GM12878 (cell line): ENCODE results near the gene ARMS2. TPM values are rescaled to one million over a fixed set of nuclear protein-coding genes. Genes with fewer than 3 reads are reported as not detected.

Experiments used
- ATAC-seq: fragments of 200-7000 bp; cut with Tn5 transposase; 3 replicates; pipeline ENCODE4 v1.9.1; 2020; ENCODE audit warnings: mild to moderate bottlenecking, moderate library complexity
- BruUV-seq: library from RNA; stranded (reverse); fragments of 400-500 nt; replicated peaks from 2 replicates; lab custom pipeline; 2021; lab: Mats Ljungman, UMichigan
- CTCF ChIA-PET: fragments of 300-600 bp; sonication (Branson Sonifier 250); formaldehyde crosslinking; extraction: SDS; loops from one replicate; lab custom pipeline; 2021; ENCODE audit warnings: inconsistent platforms; lab: Yijun Ruan, JAX
- POLR2A ChIA-PET: fragments of 350-600 bp; formaldehyde crosslinking; extraction: SDS; loops from one replicate; lab custom pipeline; 2021; ENCODE audit warnings: inconsistent platforms; lab: Charles Lee
- RAD21 ChIA-PET: fragments of 300-600 bp; sonication (Branson Sonifier 250); formaldehyde crosslinking; loops from one replicate; lab custom pipeline; 2023; ENCODE audit warnings: antibody characterized with exemption; ENCODE audit not compliant: unreplicated experiment; lab: Charles Lee
- SMC1A ChIA-PET: fragments of 300-600 bp; sonication (Branson Sonifier 250); formaldehyde crosslinking; loops from one replicate; lab custom pipeline; 2023; ENCODE audit not compliant: unreplicated experiment, uncharacterized antibody; lab: Charles Lee
- DNase-seq: peaks from one replicate; pipeline ENCODE4 v3.0.0-alpha.2; 2011; ENCODE audit warnings: low read depth, low spot score
- FAIRE-seq: peaks from 3 replicates; lab custom pipeline; 2011; peaks lifted over from hg19 to GRCh38; lab: Jason Lieb, UNC
- H2AFZ ChIP-seq: 2 replicates; pipeline ENCODE4 v1.6.0; 2011; ENCODE audit warnings: low read depth, low read length, control low read depth; ENCODE audit not compliant: control insufficient read depth
- H3K27ac ChIP-seq: 2 replicates; pipeline ENCODE4 v1.5.1; 2011; ENCODE audit warnings: control low read depth; ENCODE audit not compliant: control insufficient read depth, insufficient read depth
- H3K27me3 ChIP-seq, 2 experiments: replicated peaks in 1 of 2; 2 replicates each; pipeline versions ENCODE4 v1.6.0 to v1.6.1; 2011; ENCODE audit warnings: low read length in 1 of 2; ENCODE audit not compliant: control insufficient read depth in 2 of 2, insufficient read depth in 2 of 2
- H3K36me3 ChIP-seq, 2 experiments: 2 replicates each; pipeline ENCODE4 v1.5.1; 2011; ENCODE audit warnings: low read length in 1 of 2; ENCODE audit not compliant: control insufficient read depth in 2 of 2, insufficient read depth in 2 of 2
- H3K4me1 ChIP-seq: 2 replicates; pipeline ENCODE4 v1.6.1; 2011; ENCODE audit warnings: mild to moderate bottlenecking, low read length, moderate library complexity, mixed read lengths; ENCODE audit not compliant: control insufficient read depth, insufficient read depth
- H3K4me2 ChIP-seq: 2 replicates; pipeline ENCODE4 v1.6.0; 2011; ENCODE audit warnings: control low read depth; ENCODE audit not compliant: control insufficient read depth, insufficient read depth
- H3K4me3 ChIP-seq: fragments of 200-600 bp; sonication (generic); 2 replicates; pipeline ENCODE4 v1.5.1; 2016
- H3K79me2 ChIP-seq: 2 replicates; pipeline ENCODE4 v1.6.0; 2011; ENCODE audit warnings: low read length; ENCODE audit not compliant: control insufficient read depth, insufficient read depth
- H3K9ac ChIP-seq: 2 replicates; pipeline ENCODE4 v1.8.0; 2011; ENCODE audit warnings: low read length, control low read depth, mixed read lengths; ENCODE audit not compliant: control insufficient read depth, insufficient read depth
- H3K9me3 ChIP-seq: replicated peaks from 3 replicates; pipeline ENCODE4 v1.5.1; 2011; ENCODE audit warnings: mild to moderate bottlenecking, low read length; ENCODE audit not compliant: control insufficient read depth, insufficient read depth
- H4K20me1 ChIP-seq: 2 replicates; pipeline ENCODE4 v1.6.0; 2011; ENCODE audit not compliant: control insufficient read depth, insufficient read depth
- BCL11A ChIP-seq: IDR thresholded peaks from 2 replicates; pipeline ENCODE4 v1.6.1; 2011; ENCODE audit warnings: low read depth, low read length
- E4F1 ChIP-seq: fragments of 450-650 bp; IDR thresholded peaks from 2 replicates; pipeline ENCODE4 v1.6.1; 2018; ENCODE audit warnings: borderline replicate concordance, mild to moderate bottlenecking; ENCODE audit not compliant: partially characterized antibody
- EZH2 ChIP-seq: IDR thresholded peaks from 2 replicates; pipeline ENCODE4 v1.6.1; 2012; ENCODE audit warnings: low read depth, mild to moderate bottlenecking, control low read depth, inconsistent platforms, low read length, borderline replicate concordance; ENCODE audit not compliant: control insufficient read depth
- NFYB ChIP-seq: IDR thresholded peaks from 2 replicates; pipeline ENCODE4 v1.6.1; 2011; ENCODE audit warnings: low read depth, mild to moderate bottlenecking, low read length, improper control_type of control experiment, moderate library complexity; ENCODE audit not compliant: insufficient read depth
- TCF12 ChIP-seq: IDR thresholded peaks from 2 replicates; pipeline ENCODE4 v1.6.1; 2011; ENCODE audit warnings: low read depth, mild to moderate bottlenecking, low read length
- ZNF384 ChIP-seq: IDR thresholded peaks from 2 replicates; pipeline ENCODE4 v1.6.1; 2012; ENCODE audit warnings: low read depth, mild to moderate bottlenecking, low read length, improper control_type of control experiment, borderline replicate concordance
- WGBS: methylation state at CpG from one replicate; pipeline ENCODE4 v1.1.6; 2016; ENCODE audit warnings: low lambda C conversion rate; ENCODE audit not compliant: insufficient replicate concordance, insufficient coverage; ENCODE audit errors: missing lambda C conversion rate; 5-methylcytosine and 5-hydroxymethylcytosine counted together
- in situ Hi-C: fragments of 300-500 bp; cut with MboI; formaldehyde crosslinking; loops from 9 replicates; pipeline ENCODE4 v1.14.3; 2018; ENCODE audit warnings: mixed read lengths
- intact Hi-C: fragments of 100-400 bp; cut with micrococcal nuclease; formaldehyde crosslinking; loops from one replicate; pipeline ENCODE4 v1.14.2; 2022; ENCODE audit not compliant: unreplicated experiment
- polyA plus RNA-seq, 11 experiments: library from polyadenylated mRNA; depleted of rRNA in 4 of 11; unstranded in 6 of 11; stranded (reverse) in 5 of 11; fragments of >200 nt; fragmentation: Nextera tagmentation in 4 of 11; fragmentation: Illumina TruSeq in 1 of 11; extraction: Ambion mirVana in 4 of 11; extraction: Trizol in 1 of 11; gene quantifications; 1 replicate in 1 of 11; 2 replicates in 10 of 11; pipeline versions ENCODE4 v1.2.1 to v1.2.3, GENCODE V29; 2011 to 2016; ENCODE audit warnings: inconsistent platforms in 2 of 11, missing spikeins in 2 of 11, low read depth in 1 of 11
- total RNA-seq, 4 experiments: library from RNA; depleted of rRNA in 3 of 4; stranded (reverse); fragments of >200 nt in 3 of 4; fragmentation: Illumina TruSeq in 1 of 4; extraction: Trizol in 1 of 4; gene quantifications; 2 replicates each; pipeline versions ENCODE4 v1.2.1 to v1.2.3, GENCODE V29; 2013 to 2021

ARMS2 gene
- total and polyA plus RNA-seq, 10 of the 15 experiments (the other 5 are each of a cell fraction or from before 2014, with no cell fraction given), result not detected

- TF ChIP-seq E4F1 (no peak), EZH2 (no peak), BCL11A (no peak), ZNF384 (no peak)
These were observed 25.8 kb downstream of the ARMS2 start (continued) for GRCh38 chr10:122480146-122480833.

GRCh38 chr10:122481296-122482056, 27.0 kb downstream of the ARMS2 start:
- no peak for TF ChIP-seq TCF12
- no peak for TF ChIP-seq NFYB
- Histone ChIP-seq H3K79me2 (no peaks in the 10 kb centered on the region), H3K4me2 (no peak overlapping the region), H3K9me3 (no peaks in the 10 kb centered on the region), H3K4me1 (no peaks in the 10 kb centered on the region), H3K27ac (no peak overlapping the region), H2AFZ (no peak overlapping the region), H3K9ac (no peak overlapping the region), H3K36me3 (no peaks in the 10 kb centered on the region), H4K20me1 (no peaks in the 10 kb centered on the region), H3K4me3 (no peak overlapping the region), H3K27me3 (no peaks in the 10 kb centered on the region; a peak in 2 of 4 replicates)
- DNase-seq (no peak), ATAC-seq (no peak), FAIRE-seq (no peak)
- SMC1A ChIA-PET, result no interaction called here
- BruUV-seq, result no TSS peak
- 10% methylated on average over 6 of the region's 6 CpGs for WGBS
- POLR2A ChIA-PET, result no interaction called here
- RAD21 ChIA-PET, result no interaction called here
- CTCF ChIA-PET, result no interaction called here
- in situ Hi-C loops (no loop called here), intact Hi-C loops (no loop called here)
